Panc1 (cell line): ENCODE measurements around the gene VAMP3.

Experiments used
- CTCF ChIP-seq: fragments of 450-650 bp; IDR thresholded peaks from 2 replicates; pipeline ENCODE4 v1.5.1; 2017; ENCODE audit warnings: mild to moderate bottlenecking
- POLR2AphosphoS5 ChIP-seq: IDR thresholded peaks from 2 replicates; pipeline ENCODE4 v1.6.1; 2012; ENCODE audit warnings: mild to moderate bottlenecking, low read depth, low read length, moderate library complexity
- SIN3A ChIP-seq: IDR thresholded peaks from 2 replicates; pipeline ENCODE4 v1.6.1; 2012; ENCODE audit warnings: low read depth, mild to moderate bottlenecking, low read length, moderate library complexity, borderline replicate concordance; ENCODE audit not compliant: insufficient read depth
- TCF7L2 ChIP-seq: IDR thresholded peaks from 2 replicates; pipeline ENCODE4 v1.6.1; 2011; ENCODE audit warnings: mild to moderate bottlenecking, low read depth, low read length, inconsistent platforms
- TF ChIP-seq, protein P1 (sequence below), 2 experiments: IDR thresholded peaks; 2 replicates each; pipeline ENCODE4 v1.6.1; 2011 to 2012; ENCODE audit warnings: low read depth in 2 of 2, control low read depth in 1 of 2, low read length in 1 of 2, mild to moderate bottlenecking in 1 of 2, moderate library complexity in 1 of 2; ENCODE audit not compliant: insufficient read depth in 1 of 2

GRCh38 chr1:7727809-7728471 is 43.2 kb upstream of the VAMP3 start:
- TF ChIP-seq CTCF, result no peak
- no peak for TF ChIP-seq SIN3A
- TF ChIP-seq, protein P1, sequence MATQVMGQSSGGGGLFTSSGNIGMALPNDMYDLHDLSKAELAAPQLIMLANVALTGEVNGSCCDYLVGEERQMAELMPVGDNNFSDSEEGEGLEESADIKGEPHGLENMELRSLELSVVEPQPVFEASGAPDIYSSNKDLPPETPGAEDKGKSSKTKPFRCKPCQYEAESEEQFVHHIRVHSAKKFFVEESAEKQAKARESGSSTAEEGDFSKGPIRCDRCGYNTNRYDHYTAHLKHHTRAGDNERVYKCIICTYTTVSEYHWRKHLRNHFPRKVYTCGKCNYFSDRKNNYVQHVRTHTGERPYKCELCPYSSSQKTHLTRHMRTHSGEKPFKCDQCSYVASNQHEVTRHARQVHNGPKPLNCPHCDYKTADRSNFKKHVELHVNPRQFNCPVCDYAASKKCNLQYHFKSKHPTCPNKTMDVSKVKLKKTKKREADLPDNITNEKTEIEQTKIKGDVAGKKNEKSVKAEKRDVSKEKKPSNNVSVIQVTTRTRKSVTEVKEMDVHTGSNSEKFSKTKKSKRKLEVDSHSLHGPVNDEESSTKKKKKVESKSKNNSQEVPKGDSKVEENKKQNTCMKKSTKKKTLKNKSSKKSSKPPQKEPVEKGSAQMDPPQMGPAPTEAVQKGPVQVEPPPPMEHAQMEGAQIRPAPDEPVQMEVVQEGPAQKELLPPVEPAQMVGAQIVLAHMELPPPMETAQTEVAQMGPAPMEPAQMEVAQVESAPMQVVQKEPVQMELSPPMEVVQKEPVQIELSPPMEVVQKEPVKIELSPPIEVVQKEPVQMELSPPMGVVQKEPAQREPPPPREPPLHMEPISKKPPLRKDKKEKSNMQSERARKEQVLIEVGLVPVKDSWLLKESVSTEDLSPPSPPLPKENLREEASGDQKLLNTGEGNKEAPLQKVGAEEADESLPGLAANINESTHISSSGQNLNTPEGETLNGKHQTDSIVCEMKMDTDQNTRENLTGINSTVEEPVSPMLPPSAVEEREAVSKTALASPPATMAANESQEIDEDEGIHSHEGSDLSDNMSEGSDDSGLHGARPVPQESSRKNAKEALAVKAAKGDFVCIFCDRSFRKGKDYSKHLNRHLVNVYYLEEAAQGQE (IDR thresholded peaks at IDR 0.05; ENCODE audit: insufficient read depth in 1 of 2, low read depth in 2 of 2, low read length in 1 of 2), result no peak
- TF ChIP-seq POLR2AphosphoS5, result no peak
- no peak for TF ChIP-seq TCF7L2
